C4-2B (cell line): Measurements from ENCODE around the gene TMEM254.
A peak's percentile ranks its signal among the peaks of the same experiment; 100 is the strongest.
"Not testable (repeated sequence)": the region's sequence is repeated elsewhere in the genome, so short reads cannot be mapped to it uniquely, and the experiment has no call there.

Source experiments
- H3K27ac ChIP-seq: fragments of 450-650 bp; 2 replicates; pipeline ENCODE4 v1.5.1; 2017
- CTCF ChIP-seq: fragments of 450-650 bp; conservative IDR thresholded peaks from 2 replicates; pipeline ENCODE4 v1.5.1; 2017; ENCODE audit warnings: mild to moderate bottlenecking
- ZFX ChIP-seq: fragments of 450-650 bp; IDR thresholded peaks from 2 replicates; pipeline ENCODE4 v1.6.1; 2017

Gene TMEM254

GRCh38 chr10:80078448-80079311 is at the start of gene TMEM254:
Gene TMEM254 (plus strand): TSS chr10:80078665. CDS start chr10:80078700, 35 bp downstream.
- peak within 1 kb of the TSS; percentile 90 for H3K27ac ChIP-seq
- no peak for TF ChIP-seq CTCF
- peak; percentile 89 for TF ChIP-seq ZFX

GRCh38 chr10:80029205-80029604 is 49.3 kb upstream of the TMEM254 start:
- H3K27ac ChIP-seq: not testable (repeated sequence)

GRCh38 chr10:80029865-80030264 is 48.6 kb upstream of the TMEM254 start:
- not testable (repeated sequence) for H3K27ac ChIP-seq

GRCh38 chr10:80032503-80032902 is 46.0 kb upstream of the TMEM254 start:
- H3K27ac ChIP-seq: no peak overlapping the region
- TF ChIP-seq ZFX (no peak), CTCF (no peak)

GRCh38 chr10:80034766-80035165 is 43.7 kb upstream of the TMEM254 start:
- H3K27ac ChIP-seq: not testable (repeated sequence)

GRCh38 chr10:80035430-80035829 is 43.0 kb upstream of the TMEM254 start:
- not testable (repeated sequence) for H3K27ac ChIP-seq

GRCh38 chr10:80036921-80037500 is 41.5 kb upstream of the TMEM254 start:
- H3K27ac ChIP-seq: not testable (repeated sequence)

- not testable (repeated sequence) for H3K27ac ChIP-seq
Measured at GRCh38 chr10:80038226-80038625, 40.2 kb upstream of the TMEM254 start.

GRCh38 chr10:80041162-80041561 is 37.3 kb upstream of the TMEM254 start:
- TF ChIP-seq ZFX (no peak), CTCF (no peak)
- H3K27ac ChIP-seq: no peak overlapping the region

- H3K27ac ChIP-seq: not testable (repeated sequence)
Measured at GRCh38 chr10:80044935-80045334, 33.5 kb upstream of the TMEM254 start.

GRCh38 chr10:80046629-80047441 is 31.6 kb upstream of the TMEM254 start:
- TF ChIP-seq ZFX (no peak), CTCF (peak; percentile 97)
- H3K27ac ChIP-seq: no peak overlapping the region
